DMS153 treated with DMSO at 0.1 percent for 48 hours (cell line): ENCODE results near the gene C13orf42.

Source experiments
- DNase-seq: peaks from one replicate; lab custom pipeline; 2025; ENCODE audit not compliant: unreplicated experiment; lab: John Stamatoyannopoulos, UW

C13orf42 gene

DNA sequence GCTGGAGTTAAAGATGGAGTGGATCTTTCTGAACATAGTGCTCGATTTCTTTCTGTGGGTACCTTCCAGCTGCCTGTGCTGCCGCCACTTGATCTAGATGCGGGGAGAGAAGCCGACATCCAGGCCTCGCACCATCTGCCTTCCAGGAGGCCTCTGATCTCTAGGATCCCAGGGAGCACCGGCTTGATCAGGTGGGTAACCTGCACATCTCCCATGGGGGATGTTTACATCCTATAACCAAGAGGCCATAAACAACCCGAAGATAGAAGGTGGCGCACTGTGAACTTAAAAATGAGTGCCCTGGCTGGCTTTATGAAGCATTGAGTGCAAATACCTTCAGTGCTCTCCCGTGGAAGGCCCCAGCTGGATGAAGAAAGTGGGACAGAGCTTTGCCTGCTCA is at the start of gene C13orf42:
C13orf42 (minus strand) TSS at position 101 of the 400 bp plus-strand sequence; CDS start at position 36, 65 bp downstream.
- no peak for DNase-seq

DNA sequence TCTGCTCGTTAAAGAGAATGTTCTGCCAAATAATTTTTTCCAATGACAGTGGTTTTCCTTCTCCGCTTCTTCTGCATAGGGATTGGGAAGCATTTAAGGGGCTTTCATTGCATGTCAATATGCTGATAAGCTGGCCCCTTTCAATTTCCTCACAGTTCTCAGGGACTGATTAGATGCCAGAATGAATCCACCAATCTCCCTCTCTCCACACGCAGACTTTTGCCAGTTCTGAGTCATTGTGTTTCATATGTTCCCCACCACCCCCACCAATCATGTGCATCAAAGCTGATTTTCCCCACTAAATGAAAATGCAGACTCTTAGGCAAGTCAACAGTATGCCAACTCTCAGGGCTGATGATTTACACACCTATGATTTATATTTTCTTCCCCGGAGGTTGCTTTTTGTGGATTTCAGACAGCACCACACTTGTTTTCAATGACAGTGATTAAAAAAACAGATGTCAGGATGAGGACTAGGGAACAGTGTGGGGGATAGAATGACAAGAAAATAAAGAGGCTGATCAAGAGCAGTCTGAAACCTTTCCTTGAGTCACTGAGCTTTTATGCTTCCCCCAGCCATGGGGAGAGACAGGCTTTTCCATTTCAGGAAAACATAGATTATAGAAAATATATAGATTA is 47.9 kb upstream of the C13orf42 start:
- DNase-seq: no peak

DNA sequence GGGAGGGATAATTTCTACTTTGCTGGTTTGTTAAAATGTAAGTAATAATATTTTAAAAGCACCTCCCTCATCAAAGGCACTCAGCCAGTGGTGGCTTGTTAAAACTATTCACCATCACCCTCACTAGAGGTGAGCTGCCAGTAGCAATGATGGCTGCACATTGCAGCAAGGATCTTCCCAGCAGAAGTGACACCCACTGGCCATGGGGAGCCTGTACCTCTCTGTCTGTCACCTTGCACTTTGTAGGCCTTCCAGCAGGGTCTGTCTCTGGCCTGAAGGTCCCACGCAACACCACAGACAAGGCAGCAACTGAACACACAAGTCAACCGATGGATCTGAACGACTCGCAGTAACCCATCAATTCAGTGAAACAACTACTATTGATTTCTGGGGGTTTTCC is 47.3 kb upstream of the C13orf42 start:
- no peak for DNase-seq

DNA sequence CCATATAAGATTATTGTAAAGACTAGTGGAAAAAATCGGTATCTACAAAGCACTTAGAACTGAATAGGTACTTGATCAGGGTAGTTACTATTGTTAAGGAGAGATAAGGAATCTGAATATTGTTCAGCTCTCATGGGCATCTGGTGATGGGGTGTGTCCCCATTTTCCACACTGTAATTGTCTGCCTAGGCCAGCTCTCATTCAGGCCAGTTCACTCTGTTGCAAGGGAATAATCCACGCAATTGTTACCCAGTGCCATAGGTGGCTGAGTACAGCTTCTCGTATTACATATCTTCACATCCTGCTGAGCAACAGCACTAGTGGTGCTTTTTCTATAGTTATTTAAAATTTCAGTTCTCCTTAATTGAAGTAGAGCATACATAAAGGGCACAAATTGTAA is 45.6 kb upstream of the C13orf42 start:
- DNase-seq: no peak

DNA sequence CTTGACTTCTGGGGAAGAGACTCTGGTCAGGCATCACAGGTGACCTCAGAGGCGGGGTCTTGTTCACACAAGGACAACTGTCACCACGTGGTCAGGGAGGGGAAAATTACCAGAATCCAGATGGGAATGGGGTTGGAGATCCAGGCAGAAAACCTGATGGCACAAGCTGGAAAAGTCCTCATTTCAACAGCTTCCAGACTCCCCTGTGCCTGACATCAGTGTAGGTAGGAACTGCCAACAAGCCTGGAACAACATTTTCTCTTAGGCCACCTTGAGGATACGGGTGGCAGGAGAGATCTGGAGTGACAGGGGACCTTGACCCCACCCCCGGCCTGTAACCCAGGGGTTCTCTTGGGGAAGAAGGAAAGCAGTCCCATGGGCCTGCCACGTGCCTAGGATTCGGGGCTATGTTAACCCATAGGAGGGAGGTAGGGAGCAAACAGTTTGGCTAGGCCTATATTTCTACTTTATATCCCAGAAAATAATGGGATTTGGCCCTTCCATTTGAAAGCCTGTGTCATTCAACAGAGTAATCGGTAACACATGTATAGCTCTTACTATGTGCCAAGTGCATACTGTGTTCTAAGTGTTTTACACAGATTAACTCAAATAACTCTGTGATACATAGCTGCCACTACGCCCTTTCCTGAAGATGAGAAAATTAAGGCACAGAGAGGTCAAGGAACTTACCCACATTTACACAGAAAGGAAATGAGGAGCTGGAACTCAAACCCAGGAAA is 44.9 kb upstream of the C13orf42 start:
- DNase-seq: no peak

DNA sequence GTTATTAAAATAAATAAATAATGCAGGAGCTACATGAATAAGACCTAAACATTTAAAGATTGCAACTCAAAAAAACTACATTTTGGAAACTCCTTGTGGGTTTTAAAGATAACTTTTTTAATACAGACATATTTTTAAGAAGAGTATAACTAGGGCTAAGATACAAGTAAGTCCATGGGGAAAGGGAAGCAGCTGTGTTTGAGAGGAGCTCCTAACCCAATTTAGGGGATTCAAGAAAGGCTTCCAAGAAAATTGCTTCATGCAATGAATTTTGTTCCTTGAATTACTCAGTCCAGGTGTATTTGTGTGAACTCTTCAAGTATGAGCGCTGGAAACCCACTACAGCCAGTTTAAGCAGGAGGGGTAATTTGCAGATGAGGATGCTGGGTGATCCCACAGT is 44.1 kb upstream of the C13orf42 start:
- no peak for DNase-seq

DNA sequence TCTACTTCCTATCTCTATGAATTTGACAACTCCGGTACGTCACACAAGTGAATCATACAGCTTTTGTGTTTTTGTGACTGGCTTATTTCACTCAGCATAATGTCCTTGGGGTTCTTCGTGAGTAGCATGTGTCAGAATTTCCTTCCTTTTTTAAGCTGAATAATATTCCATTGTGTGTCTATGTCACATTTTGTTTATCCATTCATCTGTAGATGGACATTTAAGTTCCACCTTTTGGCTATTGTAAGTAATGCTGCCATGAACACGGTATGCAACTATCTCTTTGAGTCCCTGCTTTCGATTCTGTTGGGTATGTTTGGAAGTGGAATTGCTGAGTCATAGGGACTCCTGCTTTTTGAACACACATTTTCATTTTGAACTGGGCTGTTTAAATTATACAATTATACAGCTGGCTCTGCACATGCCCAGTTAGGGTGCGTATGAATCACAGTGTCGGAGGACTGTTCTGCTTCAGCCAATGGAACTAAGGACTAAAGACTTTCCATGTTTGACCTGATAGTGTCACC is 43.0 kb upstream of the C13orf42 start:
- DNase-seq: no peak

DNA sequence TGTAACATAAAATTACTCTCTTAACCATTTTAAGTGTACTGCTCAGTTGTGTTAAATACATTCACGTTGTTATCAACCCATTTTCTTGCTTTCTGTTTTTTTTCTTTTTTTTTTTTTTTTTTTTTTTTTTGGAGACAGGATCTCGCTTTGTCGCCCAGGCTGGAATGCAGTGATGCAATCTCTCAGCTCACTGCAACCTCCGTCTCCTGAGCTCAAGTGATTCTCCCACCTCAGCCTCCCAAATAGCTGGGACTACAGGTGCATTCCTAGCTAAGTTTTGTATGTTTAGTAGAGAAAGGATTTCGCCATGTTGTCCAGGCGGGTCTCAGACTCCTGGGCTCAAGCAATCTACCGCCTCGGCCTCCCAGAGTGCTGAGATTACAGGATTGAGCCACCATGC is 42.5 kb upstream of the C13orf42 start:
- no peak for DNase-seq

DNA sequence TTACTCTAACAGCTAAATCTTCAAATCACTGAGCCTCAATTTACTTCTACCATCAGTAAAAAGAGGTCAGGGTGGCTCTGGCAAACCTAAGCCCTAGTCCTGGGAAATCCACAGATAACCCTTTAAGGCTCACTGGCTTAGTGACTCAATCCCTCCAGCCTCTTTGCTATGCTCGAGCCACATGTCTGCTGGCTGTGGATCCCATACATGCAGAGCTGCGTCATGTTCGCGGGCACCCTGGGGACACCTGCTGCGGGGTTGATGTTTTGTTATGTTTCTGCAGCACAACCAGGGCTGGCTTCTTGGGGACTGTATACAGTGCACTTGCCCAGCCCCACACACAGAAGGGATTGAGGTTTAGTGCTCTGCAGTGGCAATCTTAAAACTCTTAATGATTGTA is 41.6 kb upstream of the C13orf42 start:
- no peak for DNase-seq

DNA sequence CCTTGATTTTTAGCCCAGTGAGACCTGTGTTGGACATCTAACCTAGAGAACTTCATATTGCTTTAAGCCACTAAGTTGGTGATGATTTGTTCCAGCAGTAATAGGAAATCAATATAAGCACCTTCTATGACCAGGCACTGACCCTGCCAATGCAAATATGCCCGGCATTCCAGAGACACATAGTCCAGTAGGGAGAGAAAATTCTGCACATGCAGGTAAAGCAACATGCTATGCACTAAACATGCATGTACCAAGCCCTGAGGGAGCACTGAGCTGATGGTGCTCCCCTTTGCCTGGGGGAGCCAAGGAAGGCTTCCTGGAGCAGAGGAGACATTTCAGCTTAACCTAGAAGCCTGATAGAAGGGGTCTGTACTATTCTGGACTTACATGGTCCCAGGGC is 40.4 kb upstream of the C13orf42 start:
- no peak for DNase-seq

DNA sequence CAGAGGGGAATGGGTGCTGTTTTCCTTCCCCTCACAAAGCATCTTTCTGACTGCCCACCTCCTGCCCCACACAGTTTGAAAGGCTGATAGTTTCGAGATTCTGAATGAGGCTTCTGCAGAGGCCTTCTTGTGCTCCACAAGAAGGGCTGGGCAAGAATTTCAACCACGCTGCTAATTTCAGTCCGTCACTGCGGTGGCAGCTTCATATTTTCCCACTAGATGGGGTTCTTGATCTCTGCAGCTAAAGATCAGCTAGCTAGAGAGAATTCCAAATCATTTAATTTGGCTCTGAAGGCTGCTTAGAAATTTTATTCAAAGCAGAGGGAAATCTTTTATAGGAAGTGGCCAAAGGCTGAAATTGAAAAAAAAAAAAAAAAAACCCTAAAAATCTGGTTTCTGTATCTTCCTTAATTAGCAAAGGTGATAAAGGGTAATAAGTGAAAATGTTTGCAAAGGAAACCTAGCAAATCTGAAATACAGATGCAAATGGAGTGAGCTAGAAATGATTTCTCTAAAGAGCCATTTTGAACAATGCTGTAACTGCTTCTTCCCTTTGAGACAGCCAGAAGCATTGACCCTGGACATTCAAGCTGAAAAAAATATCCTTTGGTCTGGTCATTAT is 38.0 kb upstream of the C13orf42 start:
- peak; percentile 24 for DNase-seq

DNA sequence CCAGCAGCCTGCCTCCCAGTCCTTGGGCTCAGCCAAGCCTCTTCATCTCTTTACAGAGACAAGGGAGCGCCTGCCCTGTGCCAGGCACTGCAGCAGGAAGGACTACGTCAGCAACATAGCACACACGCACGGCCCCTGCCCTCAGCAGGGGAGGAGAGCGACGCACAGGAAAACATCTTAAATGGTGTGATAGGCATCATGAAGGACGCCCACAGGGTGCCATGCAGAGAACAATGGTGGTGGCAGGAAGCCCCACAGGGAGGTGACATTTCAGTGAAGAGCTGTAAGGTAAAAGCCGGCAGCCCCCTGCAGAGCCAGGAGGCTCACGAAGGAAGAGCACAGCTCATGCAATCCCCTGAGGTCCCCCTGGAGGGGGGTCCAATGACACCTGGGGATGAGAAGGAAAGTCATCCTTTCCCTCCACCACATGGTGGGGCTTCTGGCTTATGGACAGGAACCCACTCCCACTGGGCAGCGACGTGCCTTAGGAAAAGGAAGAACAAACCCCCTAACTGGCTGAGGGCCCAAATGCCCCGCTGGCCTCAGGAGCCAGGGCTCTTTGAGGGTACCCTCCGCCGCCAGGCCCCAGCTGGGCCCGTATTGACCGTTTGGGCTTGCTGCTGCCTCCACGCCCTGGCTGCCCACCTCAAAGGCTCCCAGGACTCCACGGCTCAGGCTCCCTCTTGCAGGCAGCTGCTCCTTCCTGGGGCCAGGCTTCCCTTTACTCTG is 37.3 kb upstream of the C13orf42 start:
- DNase-seq: no peak

DNA sequence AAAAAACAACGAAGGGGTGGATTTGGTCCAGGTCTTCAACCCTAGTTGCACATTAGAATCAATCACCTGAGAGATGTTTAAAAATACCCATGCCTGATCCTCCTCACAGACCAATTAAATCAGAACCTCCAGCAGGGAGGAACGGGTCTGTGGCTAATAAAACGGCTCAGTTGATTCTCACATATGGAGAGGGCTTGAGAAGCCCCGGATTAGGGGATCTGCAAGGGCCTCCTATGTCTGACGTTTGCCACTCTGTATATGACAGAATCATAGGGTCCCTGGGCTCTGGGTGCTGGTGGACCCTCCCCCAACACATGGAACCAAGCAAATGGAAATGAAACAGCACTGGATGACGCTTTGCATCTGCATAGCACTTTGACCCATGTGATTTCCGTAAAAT is 36.7 kb upstream of the C13orf42 start:
- no peak for DNase-seq

DNA sequence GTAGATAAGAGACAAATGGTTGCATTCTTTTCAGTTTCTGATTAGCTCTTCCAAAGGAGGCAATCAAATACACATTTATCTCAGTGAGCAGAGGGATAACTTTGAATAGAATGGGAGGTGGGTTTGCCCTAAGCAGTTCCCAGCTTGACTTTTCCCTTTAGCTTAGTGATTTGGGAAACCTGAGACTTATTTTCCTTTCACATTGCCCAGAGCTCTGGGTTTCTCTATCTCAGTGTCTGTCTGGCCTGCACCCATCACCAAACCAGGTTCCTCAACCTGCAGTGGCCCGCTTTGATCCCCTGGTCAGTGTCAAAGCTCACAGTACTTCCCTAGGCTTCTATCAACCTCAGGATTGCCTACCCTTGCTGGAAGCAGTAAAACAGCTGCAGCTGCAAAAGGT is 35.6 kb upstream of the C13orf42 start:
- no peak for DNase-seq

DNA sequence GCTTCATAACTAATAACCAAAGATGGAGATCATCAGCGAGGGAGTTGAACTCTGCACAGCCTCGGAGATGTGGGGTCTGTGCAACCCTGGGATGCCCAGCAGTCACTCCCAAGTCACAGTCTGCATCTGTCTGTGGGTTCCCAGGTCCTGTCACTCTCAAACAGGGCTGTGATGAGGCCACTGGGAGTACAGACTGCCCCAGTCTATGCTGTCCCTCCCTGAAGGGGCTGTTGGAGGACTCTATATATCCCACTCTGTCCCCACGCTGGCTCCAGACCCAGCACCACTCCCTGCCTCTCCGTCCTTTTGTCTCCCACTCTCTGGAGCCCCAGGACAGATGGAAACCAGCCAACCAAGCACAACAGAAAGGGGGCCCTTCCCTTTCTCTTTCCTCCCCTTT is 26.2 kb upstream of the C13orf42 start:
- no peak for DNase-seq

DNA sequence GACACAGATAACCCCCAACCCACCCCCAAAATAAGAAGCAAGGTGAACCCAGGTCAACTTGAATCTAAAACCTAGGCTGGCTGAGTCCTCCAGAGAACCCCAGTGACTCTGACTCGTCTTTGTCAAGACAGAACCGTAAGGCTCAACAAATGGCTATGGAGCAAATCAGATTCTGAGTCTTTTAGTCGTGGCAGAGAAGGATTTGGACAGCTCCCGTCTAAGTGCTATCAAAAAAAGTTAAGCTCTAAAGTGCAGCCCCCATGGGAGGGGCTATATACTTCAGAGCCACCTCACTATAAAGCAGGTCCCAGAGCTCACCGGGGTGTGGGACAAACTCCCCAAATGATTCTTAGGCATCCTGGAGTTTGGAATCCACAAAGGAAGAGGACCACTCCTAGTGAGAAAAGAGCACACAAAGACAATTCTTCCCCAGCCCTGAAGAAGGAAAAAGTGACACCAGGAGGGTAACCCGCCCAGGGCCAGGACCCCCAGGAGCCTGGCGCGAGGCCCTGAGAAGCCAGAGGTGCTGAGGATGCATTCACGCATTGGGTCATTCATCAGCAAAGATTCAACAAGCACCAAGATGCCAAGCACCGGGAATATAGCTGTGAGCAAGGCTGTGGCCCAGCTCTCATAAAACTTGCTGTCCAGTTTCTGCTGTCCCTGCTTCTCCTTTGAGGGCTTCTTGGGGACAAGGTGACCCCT is 25.4 kb upstream of the C13orf42 start:
- DNase-seq: no peak

DNA sequence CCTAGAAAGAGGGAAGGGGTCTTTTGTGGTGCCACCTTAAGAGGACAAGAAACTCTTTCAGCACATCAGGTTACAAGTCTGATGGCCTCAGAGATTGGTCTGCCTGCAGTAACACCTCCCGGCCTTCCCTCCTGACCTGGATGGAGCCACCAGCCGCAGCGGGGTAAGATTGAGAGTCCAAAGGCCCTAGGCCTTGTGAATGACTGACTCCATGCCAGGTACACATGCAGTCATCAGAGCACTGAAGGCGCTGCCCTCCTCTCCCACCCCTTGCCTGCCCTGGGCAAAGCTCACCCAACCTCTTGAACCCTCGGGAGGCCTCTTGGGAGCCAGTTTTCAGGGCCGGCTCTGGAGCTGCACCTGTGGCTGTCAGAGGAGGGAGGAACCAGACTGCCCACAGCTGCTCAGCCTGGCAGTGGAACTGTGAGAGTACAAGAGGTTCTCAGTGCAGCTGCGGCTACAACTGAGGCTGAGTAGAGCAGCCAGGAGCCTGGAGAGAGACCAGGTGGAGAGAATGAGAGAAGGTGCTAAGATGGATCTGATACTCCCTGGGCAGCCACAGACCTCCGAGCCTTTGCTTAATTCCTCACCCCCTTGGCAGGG is 23.8 kb upstream of the C13orf42 start:
- DNase-seq: no peak

DNA sequence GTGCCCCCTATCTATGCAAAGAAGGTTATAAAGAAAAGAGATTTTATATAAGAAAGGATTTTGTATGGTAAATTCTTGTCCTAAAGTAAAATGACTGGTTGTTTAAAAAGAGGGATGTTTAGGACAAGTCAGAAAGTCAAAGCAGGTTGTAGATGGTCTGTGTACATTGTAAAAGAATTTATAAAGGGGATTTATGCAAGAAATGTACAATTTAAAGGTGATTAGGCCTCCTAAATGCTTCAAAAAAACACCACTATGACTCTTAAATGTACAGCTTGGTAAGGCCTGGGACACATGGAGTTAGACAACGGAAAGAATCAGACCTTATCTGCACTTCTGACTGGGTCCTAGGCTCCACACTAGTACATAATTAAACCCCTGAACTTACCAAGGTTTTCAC is 19.3 kb upstream of the C13orf42 start:
- no peak for DNase-seq

DNA sequence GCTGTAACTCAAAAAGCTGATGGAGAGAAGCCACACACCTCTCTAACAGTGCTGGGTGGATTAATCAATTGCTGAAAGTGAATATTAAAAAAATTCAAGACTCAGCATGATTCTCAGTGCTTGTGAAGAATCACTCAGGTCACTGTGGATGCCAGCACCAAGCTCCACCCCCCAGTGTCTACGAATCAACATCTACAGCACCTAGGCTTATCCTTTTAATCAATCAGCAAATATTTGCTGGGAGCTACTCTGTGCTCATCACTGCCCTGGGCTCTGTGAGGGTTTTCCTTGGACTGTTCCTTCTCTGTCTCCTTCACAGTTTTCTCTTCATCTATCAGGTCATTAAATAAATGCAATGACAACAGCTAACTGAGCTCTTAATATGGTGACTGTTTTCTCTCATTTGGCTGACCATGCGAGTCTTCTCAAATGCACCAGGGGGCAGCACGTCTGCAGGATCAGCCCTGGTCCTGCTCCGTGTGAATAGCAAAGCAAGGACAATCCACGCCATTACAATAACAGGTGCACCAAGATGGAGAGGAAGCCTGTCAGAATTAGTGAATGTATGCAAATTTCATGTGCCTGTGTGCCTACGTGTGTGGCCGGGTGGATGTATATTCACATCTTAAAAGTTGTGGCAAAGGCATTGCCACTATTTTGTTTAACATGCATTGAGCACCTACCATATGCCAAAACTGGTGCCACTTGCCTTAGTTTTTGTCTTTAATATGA is 14.6 kb upstream of the C13orf42 start:
- DNase-seq: peak; percentile 18
